ENCODE measurements around the gene TECPR1.

TECPR1 gene

GRCh38 chr7:98210513-98211220 lies 41.4 kb downstream of the TECPR1 start:
- DNase-seq (ENCODE audit: low read depth in 2 of 2) = no peak

GRCh38 chr7:98209166-98209920 lies 42.7 kb downstream of the TECPR1 start:
- no peak for DNase-seq (ENCODE audit: low read depth in 2 of 2)

GRCh38 chr7:98206451-98207330 lies 45.3 kb downstream of the TECPR1 start:
- no peak for DNase-seq (ENCODE audit: low read depth in 2 of 2)

- DNase-seq (ENCODE audit: low read depth in 2 of 2) = no peak
These were observed 46.7 kb downstream of the TECPR1 start for GRCh38 chr7:98205162-98205845.

- DNase-seq (ENCODE audit: low read depth in 2 of 2) = no peak
These were observed 47.4 kb downstream of the TECPR1 start for GRCh38 chr7:98204670-98205069.

- DNase-seq (ENCODE audit: low read depth in 2 of 2) = no peak
These were observed 47.9 kb downstream of the TECPR1 start for GRCh38 chr7:98203964-98204605.

GRCh38 chr7:98203261-98203963 lies 48.6 kb downstream of the TECPR1 start:
- no peak for DNase-seq (ENCODE audit: low read depth in 2 of 2)

- DNase-seq (ENCODE audit: low read depth in 2 of 2) = peak; percentile 35 to 51
These were observed 49.5 kb downstream of the TECPR1 start for GRCh38 chr7:98202367-98203195.

GRCh38 chr7:98200364-98200763 lies 51.7 kb downstream of the TECPR1 start:
- DNase-seq (ENCODE audit: low read depth in 2 of 2) = no peak

- DNase-seq (ENCODE audit: low read depth in 2 of 2) = no peak
These were observed 52.9 kb downstream of the TECPR1 start for GRCh38 chr7:98199131-98199530.

- DNase-seq (ENCODE audit: low read depth in 2 of 2) = no peak
These were observed 55.1 kb downstream of the TECPR1 start for GRCh38 chr7:98196706-98197605.

GRCh38 chr7:98194672-98195457 lies 57.2 kb downstream of the TECPR1 start:
- no peak for DNase-seq (ENCODE audit: low read depth in 2 of 2)

- DNase-seq (ENCODE audit: low read depth in 2 of 2) = no peak
These were observed 57.8 kb downstream of the TECPR1 start for GRCh38 chr7:98194186-98194585.

GRCh38 chr7:98193474-98194180 lies 58.4 kb downstream of the TECPR1 start:
- DNase-seq (ENCODE audit: low read depth in 2 of 2) = no peak

- DNase-seq (ENCODE audit: low read depth in 2 of 2) = no peak
These were observed 59.1 kb downstream of the TECPR1 start for GRCh38 chr7:98192781-98193457.

GRCh38 chr7:98191668-98192431 lies 60.2 kb downstream of the TECPR1 start:
- no peak for DNase-seq (ENCODE audit: low read depth in 2 of 2)

Measured in activated CD8-positive, alpha-beta memory T cell treated with anti-CD3 and anti-CD28 coated beads for 4 hours (primary cell).